Activated T-cell treated with anti-CD3 and anti-CD28 coated beads, Interleukin-2, amount 50 U/mL, for 4 hours (primary cell): ENCODE data around the gene PLA2G1B. TPM values are rescaled to one million over a fixed set of nuclear protein-coding genes. Genes with fewer than 3 reads are reported as not detected.

ENCODE experiments used
- ATAC-seq, 2 donors: fragments of 200-7000 bp; cut with Tn5 transposase; one replicate each; pipeline ENCODE4 v1.10.0; 2021
- DNase-seq: peaks from one replicate; pipeline ENCODE4 v3.0.0-alpha.2; 2020
- H3K27me3 Mint-ChIP-seq: one replicate; pipeline ENCODE4 v1.8.0; 2021; ENCODE audit warnings: low read depth, mixed read lengths
- H3K36me3 Mint-ChIP-seq: one replicate; pipeline ENCODE4 v1.8.0; 2022; ENCODE audit warnings: mixed read lengths; ENCODE audit not compliant: insufficient read depth
- H3K4me1 Mint-ChIP-seq: one replicate; pipeline ENCODE4 v1.8.0; 2021; ENCODE audit warnings: low read depth, mixed read lengths
- H3K4me3 Mint-ChIP-seq: one replicate; pipeline ENCODE4 v1.8.0; 2021; ENCODE audit warnings: mild to moderate bottlenecking, moderate library complexity, mixed read lengths
- H3K9me3 Mint-ChIP-seq: one replicate; pipeline ENCODE4 v1.8.0; 2021; ENCODE audit warnings: mixed read lengths
- total RNA-seq, 3 donors: library from RNA; stranded (reverse); gene quantifications; one replicate each; pipeline ENCODE4 v1.2.1, GENCODE V29; 2021

Gene PLA2G1B
- total RNA-seq, 3 donors from 2014 or later, result 0.79 to 1.3 (median 1.1) TPM

- H3K4me1 Mint-ChIP-seq, result peaks cover 4% of the 10 kb centered on the region
- H3K36me3 Mint-ChIP-seq, result no peaks in the 10 kb centered on the region
- ATAC-seq (no peak), DNase-seq (no peak)
- no peaks in the 10 kb centered on the region for H3K27me3 Mint-ChIP-seq
- H3K9me3 Mint-ChIP-seq, result no peaks in the 10 kb centered on the region
- no peak overlapping the region for H3K4me3 Mint-ChIP-seq
Measured at GRCh38 chr12:120323772-120324171, 3.8 kb downstream of the PLA2G1B start.

- no peaks in the 10 kb centered on the region for H3K27me3 Mint-ChIP-seq
- H3K4me1 Mint-ChIP-seq, result peaks cover 16% of the 10 kb centered on the region
- H3K9me3 Mint-ChIP-seq, result no peaks in the 10 kb centered on the region
- no peaks in the 10 kb centered on the region for H3K36me3 Mint-ChIP-seq
- no peak for DNase-seq
- no peak overlapping the region for H3K4me3 Mint-ChIP-seq
- no peak for ATAC-seq
Measured at GRCh38 chr12:120321382-120322202, 6.0 kb downstream of the PLA2G1B start.

- no peaks in the 10 kb centered on the region for H3K36me3 Mint-ChIP-seq
- ATAC-seq, result peak; percentile 100
- H3K4me3 Mint-ChIP-seq, result peak overlapping the region; percentile 88
- peak; percentile 100 for DNase-seq
- peaks cover 13% of the 10 kb centered on the region for H3K4me1 Mint-ChIP-seq
- H3K27me3 Mint-ChIP-seq, result no peaks in the 10 kb centered on the region
- no peaks in the 10 kb centered on the region for H3K9me3 Mint-ChIP-seq
Measured at GRCh38 chr12:120317224-120318105, 10.1 kb downstream of the PLA2G1B start.

- H3K36me3 Mint-ChIP-seq, result no peaks in the 10 kb centered on the region
- H3K4me1 Mint-ChIP-seq, result peaks cover 13% of the 10 kb centered on the region
- no peaks in the 10 kb centered on the region for H3K27me3 Mint-ChIP-seq
- DNase-seq (no peak), ATAC-seq (no peak)
- peak overlapping the region; percentile 88 for H3K4me3 Mint-ChIP-seq
- no peaks in the 10 kb centered on the region for H3K9me3 Mint-ChIP-seq
Measured at GRCh38 chr12:120316798-120317223, 10.8 kb downstream of the PLA2G1B start.

- peaks cover 13% of the 10 kb centered on the region for H3K4me1 Mint-ChIP-seq
- H3K36me3 Mint-ChIP-seq, result no peaks in the 10 kb centered on the region
- no peak overlapping the region for H3K4me3 Mint-ChIP-seq
- H3K27me3 Mint-ChIP-seq, result no peaks in the 10 kb centered on the region
- H3K9me3 Mint-ChIP-seq, result no peaks in the 10 kb centered on the region
- DNase-seq (no peak), ATAC-seq (no peak)
Measured at GRCh38 chr12:120314220-120314619, 13.4 kb downstream of the PLA2G1B start.

GRCh38 chr12:120301962-120302815 lies 25.4 kb downstream of the PLA2G1B start, which contains the start of gene SIRT4:
Gene SIRT4, plus strand, starts transcription at chr12:120302321. Its CDS starts 1,241 bp downstream, at chr12:120303562.
- H3K4me1 Mint-ChIP-seq, result peaks cover 8% of the 10 kb centered on the region
- DNase-seq, result peak; percentile 84

GRCh38 chr12:120292661-120293531 lies 34.7 kb downstream of the PLA2G1B start, which contains the start of gene RNU4-1:
Gene RNU4-1, minus strand, starts transcription at chr12:120293237.
- ATAC-seq (peak; percentile 55 to 57), DNase-seq (peak; percentile 66)
- Mint-ChIP-seq H3K36me3 (no peaks in the 10 kb centered on the region), H3K9me3 (no peaks in the 10 kb centered on the region), H3K4me1 (peaks cover 7% of the 10 kb centered on the region), H3K4me3 (no peak within 1 kb of the TSS), H3K27me3 (no peaks in the 10 kb centered on the region)

More at GRCh38 chr12:120301962-120302815, 25.4 kb downstream of the PLA2G1B start, which contains the start of gene SIRT4:
- peak; percentile 100 for ATAC-seq
- Mint-ChIP-seq H3K4me3 (peak within 1 kb of the TSS; percentile 96), H3K9me3 (no peaks in the 10 kb centered on the region), H3K27me3 (no peaks in the 10 kb centered on the region), H3K36me3 (no peaks in the 10 kb centered on the region)

- Mint-ChIP-seq H3K36me3 (no peaks in the 10 kb centered on the region), H3K4me3 (no peak overlapping the region), H3K4me1 (peaks cover 7% of the 10 kb centered on the region), H3K9me3 (no peaks in the 10 kb centered on the region), H3K27me3 (no peaks in the 10 kb centered on the region)
- ATAC-seq (peak; percentile 10 to 13), DNase-seq (peak; percentile 12)
Measured at GRCh38 chr12:120292411-120292660, 35.2 kb downstream of the PLA2G1B start.

GRCh38 chr12:120290609-120291305 lies 36.8 kb downstream of the PLA2G1B start:
- no peak for DNase-seq

GRCh38 chr12:120287491-120287890 lies 40.1 kb downstream of the PLA2G1B start:
- no peak for DNase-seq

More at GRCh38 chr12:120290609-120291305, 36.8 kb downstream of the PLA2G1B start:
- peak; percentile 1 to 2 for ATAC-seq
- Mint-ChIP-seq H3K9me3 (no peaks in the 10 kb centered on the region), H3K4me3 (peak overlapping the region; percentile 56), H3K4me1 (peaks cover 7% of the 10 kb centered on the region), H3K36me3 (no peaks in the 10 kb centered on the region), H3K27me3 (no peaks in the 10 kb centered on the region)

GRCh38 chr12:120286768-120287490 lies 40.6 kb downstream of the PLA2G1B start:
- no peaks in the 10 kb centered on the region for H3K36me3 Mint-ChIP-seq
- DNase-seq (no peak), ATAC-seq (no peak)
- no peak overlapping the region for H3K4me3 Mint-ChIP-seq
- H3K4me1 Mint-ChIP-seq, result peaks cover 7% of the 10 kb centered on the region
- H3K9me3 Mint-ChIP-seq, result no peaks in the 10 kb centered on the region
- no peaks in the 10 kb centered on the region for H3K27me3 Mint-ChIP-seq

More at GRCh38 chr12:120287491-120287890, 40.1 kb downstream of the PLA2G1B start:
- H3K36me3 Mint-ChIP-seq, result no peaks in the 10 kb centered on the region
- H3K9me3 Mint-ChIP-seq, result no peaks in the 10 kb centered on the region
- ATAC-seq, result no peak
- peaks cover 7% of the 10 kb centered on the region for H3K4me1 Mint-ChIP-seq
- H3K27me3 Mint-ChIP-seq, result no peaks in the 10 kb centered on the region
- no peak overlapping the region for H3K4me3 Mint-ChIP-seq

GRCh38 chr12:120284381-120284780 lies 43.2 kb downstream of the PLA2G1B start:
- DNase-seq, result no peak
- Mint-ChIP-seq H3K27me3 (no peaks in the 10 kb centered on the region), H3K36me3 (no peaks in the 10 kb centered on the region), H3K4me1 (no peaks in the 10 kb centered on the region), H3K9me3 (no peaks in the 10 kb centered on the region), H3K4me3 (no peak overlapping the region)
- no peak for ATAC-seq
